K562 (cell line): ENCODE results near the gene TMCO4.

Experiments
- CBX3 ChIP-seq, 2 experiments: IDR thresholded peaks; 1 replicate in 1 of 2; 2 replicates in 1 of 2; pipeline ENCODE4 v1.6.1; 2012; ENCODE audit warnings: inconsistent platforms in 2 of 2, low read length in 2 of 2, borderline replicate concordance in 1 of 2, control low read depth in 1 of 2
- EHMT2 ChIP-seq: fragments of 450-650 bp; IDR thresholded peaks from 2 replicates; pipeline ENCODE4 v1.6.1; 2018; ENCODE audit warnings: antibody characterized with exemption
- KAT8 ChIP-seq: fragments of 450-650 bp; IDR thresholded peaks from 2 replicates; pipeline ENCODE4 v1.6.1; 2016; ENCODE audit warnings: low read depth, mild to moderate bottlenecking
- NCOA6 ChIP-seq: fragments of 450-650 bp; IDR thresholded peaks from 2 replicates; pipeline ENCODE4 v1.6.1; 2017; ENCODE audit warnings: mild to moderate bottlenecking
- POLR2A ChIP-seq: fragments of 450-650 bp; conservative IDR thresholded peaks from 2 replicates; pipeline ENCODE4 v1.6.1; 2016
- ZBTB12 ChIP-seq: fragments of 250-450 bp; sonication (Bioruptor Pico); IDR thresholded peaks from 2 replicates; pipeline ENCODE4 v1.4.0; 2020

- no peak for TF ChIP-seq ZBTB12
- TF ChIP-seq POLR2A: no peak
- no peak for TF ChIP-seq EHMT2
- TF ChIP-seq KAT8: no peak
- TF ChIP-seq NCOA6: no peak
- no peak for TF ChIP-seq CBX3 (IDR thresholded peaks at IDR 0.05; ENCODE audit: borderline replicate concordance in 1 of 2, low read length in 2 of 2)
Observed at GRCh38 chr1:19734056-19734455, 65.7 kb downstream of the TMCO4 start.
